GM12801 (cell line): ENCODE results near the gene LRRC61.

Source experiments
- CTCF ChIP-seq: IDR thresholded peaks from one replicate; pipeline ENCODE4 v1.5.1; 2011; ENCODE audit warnings: control low read depth; ENCODE audit not compliant: insufficient read length; ENCODE audit errors: extremely low read depth

Gene LRRC61

GRCh38 chr7:150368884-150369747, 46.0 kb downstream of the LRRC61 start:
- TF ChIP-seq CTCF = no peak

GRCh38 chr7:150369748-150370501, 46.8 kb downstream of the LRRC61 start:
- no peak for TF ChIP-seq CTCF

DNA sequence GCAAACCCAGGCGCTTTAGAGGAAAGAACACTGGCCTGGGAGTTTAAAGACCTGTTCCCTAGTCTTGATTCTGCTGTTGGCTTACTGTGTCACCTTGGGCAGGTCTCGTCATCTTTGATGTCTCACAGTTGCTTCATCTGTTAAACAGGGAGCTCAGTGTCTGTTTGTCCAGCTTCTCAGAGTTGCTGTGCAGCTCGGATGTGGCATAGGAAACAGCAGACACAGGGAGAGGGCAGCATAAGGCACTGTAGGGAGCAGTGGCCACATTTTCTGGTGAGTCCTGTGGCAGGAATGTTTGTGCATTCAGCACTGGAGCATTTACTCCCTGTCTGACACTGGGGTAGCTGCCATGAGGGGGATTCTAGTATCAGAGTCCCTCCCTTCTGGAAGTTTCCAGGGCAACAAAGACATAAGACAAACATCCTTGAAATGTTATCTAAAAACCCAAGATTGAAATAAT, 47.5 kb downstream of the LRRC61 start:
- no peak for TF ChIP-seq CTCF

GRCh38 chr7:150371131-150371995, 48.2 kb downstream of the LRRC61 start:
- TF ChIP-seq CTCF = no peak

DNA sequence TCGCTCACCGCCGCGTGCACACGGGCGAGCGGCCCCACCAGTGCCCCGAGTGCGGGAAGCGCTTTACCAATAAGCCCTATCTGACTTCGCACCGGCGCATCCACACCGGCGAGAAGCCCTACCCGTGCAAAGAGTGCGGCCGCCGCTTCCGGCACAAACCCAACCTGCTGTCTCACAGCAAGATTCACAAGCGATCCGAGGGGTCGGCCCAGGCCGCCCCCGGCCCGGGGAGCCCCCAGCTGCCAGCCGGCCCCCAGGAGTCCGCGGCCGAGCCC, 48.8 kb downstream of the LRRC61 start:
- TF ChIP-seq CTCF = no peak

DNA sequence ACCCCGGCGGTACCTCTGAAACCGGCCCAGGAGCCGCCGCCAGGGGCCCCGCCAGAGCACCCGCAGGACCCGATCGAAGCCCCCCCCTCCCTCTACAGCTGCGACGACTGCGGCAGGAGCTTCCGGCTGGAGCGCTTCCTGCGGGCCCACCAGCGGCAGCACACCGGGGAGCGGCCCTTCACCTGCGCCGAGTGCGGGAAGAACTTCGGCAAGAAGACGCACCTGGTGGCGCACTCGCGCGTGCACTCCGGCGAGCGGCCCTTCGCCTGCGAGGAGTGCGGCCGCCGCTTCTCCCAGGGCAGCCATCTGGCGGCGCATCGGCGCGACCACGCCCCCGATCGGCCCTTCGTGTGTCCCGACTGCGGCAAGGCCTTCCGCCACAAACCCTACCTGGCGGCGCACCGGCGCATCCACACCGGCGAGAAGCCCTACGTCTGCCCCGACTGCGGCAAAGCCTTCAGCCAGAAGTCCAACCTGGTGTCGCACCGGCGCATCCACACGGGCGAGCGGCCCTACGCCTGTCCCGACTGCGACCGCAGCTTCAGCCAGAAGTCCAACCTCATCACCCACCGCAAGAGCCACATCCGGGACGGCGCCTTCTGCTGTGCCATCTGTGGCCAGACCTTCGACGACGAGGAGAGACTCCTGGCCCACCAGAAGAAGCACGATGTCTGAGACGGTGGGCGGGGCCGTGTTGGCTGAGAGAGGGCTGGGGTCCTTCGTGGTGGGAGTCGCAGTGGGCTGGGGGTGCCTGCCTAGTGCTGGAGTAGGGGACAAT, 49.3 kb downstream of the LRRC61 start:
- no peak for TF ChIP-seq CTCF
